Activated T-cell treated with anti-CD3 and anti-CD28 coated beads, Interleukin-2, amount 50 U/mL, for 72 hours (primary cell): ENCODE data around the gene ZDHHC11B. TPM values are rescaled to one million over a fixed set of nuclear protein-coding genes. Genes with fewer than 3 reads are reported as not detected.
"Not testable (repeated sequence)": the region's sequence is repeated elsewhere in the genome, so short reads cannot be mapped to it uniquely, and the experiment has no call there.

ENCODE experiments used
- ATAC-seq, 2 donors: fragments of 150-1000 bp; cut with Tn5 transposase; replicated peaks in 1 of 2; 2 replicates each; pipeline ENCODE4 v1.10.0; 2021; ENCODE audit warnings: moderate library complexity in 2 of 2, mild to moderate bottlenecking in 1 of 2
- DNase-seq, 2 donors: peaks; one replicate each; pipeline ENCODE4 v3.0.0; 2021 to 2022; ENCODE audit warnings: mixed read lengths in 1 of 2
- H3K27ac Mint-ChIP-seq: one replicate; pipeline ENCODE4 v1.8.0; 2022; ENCODE audit warnings: mild to moderate bottlenecking, moderate library complexity, mixed read lengths
- H3K27me3 Mint-ChIP-seq: one replicate; pipeline ENCODE4 v1.8.0; 2022; ENCODE audit warnings: low read depth, mixed read lengths
- H3K36me3 Mint-ChIP-seq, 2 donors: one replicate each; pipeline ENCODE4 v1.8.0; 2022; ENCODE audit warnings: mixed read lengths in 2 of 2, mild to moderate bottlenecking in 1 of 2; ENCODE audit not compliant: insufficient read depth in 2 of 2
- H3K4me1 Mint-ChIP-seq: one replicate; pipeline ENCODE4 v1.8.0; 2022; ENCODE audit warnings: low read depth, mixed read lengths
- H3K4me3 Mint-ChIP-seq, 2 donors: one replicate each; pipeline ENCODE4 v1.8.0; 2022; ENCODE audit warnings: mild to moderate bottlenecking in 2 of 2, mixed read lengths in 2 of 2, moderate library complexity in 2 of 2
- H3K9me3 Mint-ChIP-seq, 2 donors: one replicate each; pipeline ENCODE4 v1.8.0; 2022; ENCODE audit warnings: mixed read lengths in 2 of 2
- total RNA-seq, 2 donors: library from RNA; stranded (reverse); gene quantifications; one replicate each; pipeline ENCODE4 v1.2.3, GENCODE V29; 2022

Gene ZDHHC11B, protein sequence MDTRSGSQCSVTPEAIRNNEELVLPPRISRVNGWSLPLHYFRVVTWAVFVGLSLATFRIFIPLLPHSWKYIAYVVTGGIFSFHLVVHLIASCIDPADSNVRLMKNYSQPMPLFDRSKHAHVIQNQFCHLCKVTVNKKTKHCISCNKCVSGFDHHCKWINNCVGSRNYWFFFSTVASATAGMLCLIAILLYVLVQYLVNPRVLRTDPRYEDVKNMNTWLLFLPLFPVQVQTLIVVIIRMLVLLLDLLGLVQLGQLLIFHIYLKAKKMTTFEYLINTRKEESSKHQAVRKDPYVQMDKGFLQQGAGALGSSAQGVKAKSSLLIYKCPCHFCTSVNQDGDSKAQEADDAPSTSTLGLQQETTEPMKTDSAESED
- under 1 TPM in 1 of 2 donors, not detected in 1; 0.24 TPM for total RNA-seq

GRCh38 chr5:784428-785177 is at the start of gene ZDHHC11B:
Gene ZDHHC11B, minus strand, starts transcription at chr5:784729. Its CDS starts 17,810 bp downstream, at chr5:766919.
- H3K4me1 Mint-ChIP-seq, H3K27ac Mint-ChIP-seq, H3K9me3 Mint-ChIP-seq, H3K36me3 Mint-ChIP-seq: not testable (repeated sequence)
- peak within 1 kb of the TSS; percentile 77 to 80 for H3K4me3 Mint-ChIP-seq
- peaks cover 15% of the 10 kb centered on the region for H3K27me3 Mint-ChIP-seq
- ATAC-seq = peak; percentile 82 to 86
- peak; percentile 85 for DNase-seq

DNA sequence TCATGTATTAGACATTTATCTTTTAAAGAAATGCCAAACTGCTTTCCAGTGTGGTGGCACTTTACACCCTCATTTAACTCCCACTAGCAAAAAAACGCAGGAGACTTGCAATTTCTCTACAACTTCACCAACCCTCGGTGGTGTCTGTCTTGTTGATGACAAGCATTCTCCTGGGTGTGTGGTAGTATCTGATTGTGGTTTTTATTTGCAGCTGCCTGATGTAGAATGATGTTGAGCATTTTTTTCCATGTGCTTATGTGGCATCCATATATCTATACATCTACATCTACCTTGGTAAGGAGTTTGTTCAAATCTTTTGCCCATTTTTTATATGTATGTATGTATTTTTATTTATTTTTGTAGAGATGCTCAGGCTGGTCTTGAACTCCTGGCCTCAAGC is 49.5 kb upstream of the ZDHHC11B start:
- not testable (repeated sequence) for ATAC-seq

GRCh38 chr5:828194-828593 is 43.7 kb upstream of the ZDHHC11B start:
- not testable (repeated sequence) for H3K36me3 Mint-ChIP-seq, ATAC-seq, H3K9me3 Mint-ChIP-seq, H3K27ac Mint-ChIP-seq, H3K4me1 Mint-ChIP-seq, H3K4me3 Mint-ChIP-seq, H3K27me3 Mint-ChIP-seq, DNase-seq

More for the DNA sequence above, 49.5 kb upstream of the ZDHHC11B start:
- DNase-seq, H3K4me1 Mint-ChIP-seq, H3K9me3 Mint-ChIP-seq, H3K4me3 Mint-ChIP-seq, H3K27me3 Mint-ChIP-seq, H3K27ac Mint-ChIP-seq, H3K36me3 Mint-ChIP-seq: not testable (repeated sequence)

DNA sequence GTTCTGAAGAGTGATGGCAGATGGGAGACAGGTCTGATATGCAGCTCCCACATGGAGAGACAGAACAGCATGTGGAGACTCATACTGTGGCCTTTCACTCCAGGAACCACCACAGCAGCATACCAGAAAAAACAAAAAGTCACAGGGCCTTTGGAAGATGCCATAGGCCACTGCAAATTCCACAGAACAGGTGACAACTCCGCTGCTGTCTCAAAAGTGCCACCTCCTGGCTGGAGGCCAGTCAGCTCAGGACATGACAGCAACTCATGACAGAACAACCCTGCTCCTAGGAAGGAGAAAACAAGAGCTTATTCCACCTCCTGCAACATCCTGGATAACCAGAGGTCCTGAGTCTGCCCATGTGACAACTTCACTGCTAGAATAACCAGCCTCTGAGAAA is 41.0 kb upstream of the ZDHHC11B start:
- H3K36me3 Mint-ChIP-seq, H3K27me3 Mint-ChIP-seq, H3K27ac Mint-ChIP-seq, H3K4me1 Mint-ChIP-seq, H3K9me3 Mint-ChIP-seq, H3K4me3 Mint-ChIP-seq, ATAC-seq, DNase-seq: not testable (repeated sequence)

GRCh38 chr5:821504-821903 is 37.0 kb upstream of the ZDHHC11B start:
- DNase-seq (no peak), ATAC-seq (no peak)
- Mint-ChIP-seq H3K36me3 (peaks cover 0 to 2% of the 10 kb centered on the region in 2 donors), H3K4me3 (no peak overlapping the region), H3K27me3 (no peaks in the 10 kb centered on the region), H3K27ac (no peak overlapping the region), H3K9me3 (no peaks in the 10 kb centered on the region), H3K4me1 (no peaks in the 10 kb centered on the region)

- Mint-ChIP-seq H3K4me3 (no peak overlapping the region), H3K9me3 (peaks cover 0 to 2% of the 10 kb centered on the region in 2 donors), H3K36me3 (peaks cover 2 to 3% of the 10 kb centered on the region in 2 donors)
These were observed 35.7 kb upstream of the ZDHHC11B start for GRCh38 chr5:820245-820644.

GRCh38 chr5:819078-819477 is 34.5 kb upstream of the ZDHHC11B start:
- no peak for DNase-seq
- no peaks in the 10 kb centered on the region for H3K27me3 Mint-ChIP-seq
- no peak overlapping the region for H3K4me3 Mint-ChIP-seq
- H3K27ac Mint-ChIP-seq = no peak overlapping the region
- H3K9me3 Mint-ChIP-seq = peaks cover 0 to 2% of the 10 kb centered on the region in 2 donors
- ATAC-seq = no peak
- peaks cover 3 to 4% of the 10 kb centered on the region in 2 donors for H3K36me3 Mint-ChIP-seq
- no peaks in the 10 kb centered on the region for H3K4me1 Mint-ChIP-seq

More at GRCh38 chr5:820245-820644, 35.7 kb upstream of the ZDHHC11B start:
- DNase-seq (no peak), ATAC-seq (no peak)
- Mint-ChIP-seq H3K27me3 (no peaks in the 10 kb centered on the region), H3K4me1 (no peaks in the 10 kb centered on the region), H3K27ac (no peak overlapping the region)

DNA sequence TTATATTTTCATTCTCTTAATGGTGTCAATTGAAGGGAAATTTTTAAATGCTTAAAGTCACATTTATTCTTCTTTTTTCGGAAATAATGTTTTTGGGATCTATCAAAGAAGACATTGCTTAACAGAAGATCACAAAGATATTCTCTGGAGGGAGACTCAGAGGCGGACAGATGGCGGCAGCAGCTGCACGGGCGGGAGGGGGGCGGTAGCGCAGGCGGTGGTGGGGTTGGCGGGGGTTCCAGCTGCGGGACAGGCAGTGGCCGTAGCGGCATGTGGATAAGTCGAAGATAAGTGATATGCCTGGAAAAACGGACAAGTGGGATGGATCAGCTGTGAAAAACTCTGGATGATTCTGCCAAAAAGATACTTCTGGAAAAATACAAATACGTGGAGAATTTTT is 31.6 kb upstream of the ZDHHC11B start:
- Mint-ChIP-seq H3K4me1 (no peaks in the 10 kb centered on the region), H3K36me3 (peaks cover 2 to 3% of the 10 kb centered on the region in 2 donors)
- no peak for DNase-seq

DNA sequence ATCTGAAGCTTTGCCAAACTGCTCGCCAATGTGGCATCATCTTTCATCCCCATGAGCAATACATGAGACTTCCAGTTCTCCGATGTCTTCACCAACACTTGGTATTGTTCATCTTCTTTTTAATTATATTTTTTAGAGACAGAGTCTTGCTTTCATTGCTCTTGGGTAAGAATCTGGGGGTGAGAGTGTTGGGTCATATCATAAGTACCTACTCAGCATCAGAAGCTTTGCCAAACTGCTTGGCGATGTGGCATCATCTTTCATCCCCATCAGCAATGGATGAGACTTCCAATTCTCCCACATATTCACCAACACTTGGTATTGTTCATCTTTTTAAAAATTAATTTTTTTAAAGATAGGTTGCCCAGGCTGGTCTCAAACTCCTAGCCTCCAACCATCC is 30.9 kb upstream of the ZDHHC11B start:
- ATAC-seq (no peak), DNase-seq (no peak)
- Mint-ChIP-seq H3K27me3 (no peaks in the 10 kb centered on the region), H3K4me1 (no peaks in the 10 kb centered on the region), H3K27ac (no peak overlapping the region), H3K4me3 (no peak overlapping the region), H3K9me3 (peaks cover 0 to 2% of the 10 kb centered on the region in 2 donors), H3K36me3 (peaks cover 2 to 3% of the 10 kb centered on the region in 2 donors)

More for the DNA sequence above, 31.6 kb upstream of the ZDHHC11B start:
- H3K27ac Mint-ChIP-seq = no peak overlapping the region
- ATAC-seq = no peak
- H3K9me3 Mint-ChIP-seq = peaks cover 0 to 2% of the 10 kb centered on the region in 2 donors
- no peak overlapping the region for H3K4me3 Mint-ChIP-seq
- no peaks in the 10 kb centered on the region for H3K27me3 Mint-ChIP-seq

DNA sequence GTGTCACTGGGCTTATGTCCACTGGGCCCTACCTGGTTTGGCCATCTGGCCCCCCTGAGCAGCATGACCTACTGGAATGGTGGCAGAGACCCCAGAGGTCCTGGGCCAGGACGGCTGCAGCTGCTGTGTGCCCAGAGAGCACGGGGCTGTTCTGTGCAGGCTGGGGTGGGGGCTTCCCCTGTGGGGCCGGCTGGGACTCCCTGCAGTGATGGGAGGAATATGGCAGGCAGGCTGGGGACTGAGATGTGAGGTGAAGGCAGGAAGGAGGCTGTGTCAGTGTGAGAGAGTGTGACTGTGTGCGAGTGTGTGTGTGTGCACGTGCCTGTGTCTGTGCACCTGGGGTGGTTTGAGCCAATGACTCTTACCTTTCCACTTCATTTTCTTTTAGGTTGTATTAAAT is 29.0 kb upstream of the ZDHHC11B start:
- not testable (repeated sequence) for H3K4me1 Mint-ChIP-seq, H3K27ac Mint-ChIP-seq, H3K27me3 Mint-ChIP-seq, DNase-seq, H3K9me3 Mint-ChIP-seq, H3K4me3 Mint-ChIP-seq, ATAC-seq, H3K36me3 Mint-ChIP-seq

DNA sequence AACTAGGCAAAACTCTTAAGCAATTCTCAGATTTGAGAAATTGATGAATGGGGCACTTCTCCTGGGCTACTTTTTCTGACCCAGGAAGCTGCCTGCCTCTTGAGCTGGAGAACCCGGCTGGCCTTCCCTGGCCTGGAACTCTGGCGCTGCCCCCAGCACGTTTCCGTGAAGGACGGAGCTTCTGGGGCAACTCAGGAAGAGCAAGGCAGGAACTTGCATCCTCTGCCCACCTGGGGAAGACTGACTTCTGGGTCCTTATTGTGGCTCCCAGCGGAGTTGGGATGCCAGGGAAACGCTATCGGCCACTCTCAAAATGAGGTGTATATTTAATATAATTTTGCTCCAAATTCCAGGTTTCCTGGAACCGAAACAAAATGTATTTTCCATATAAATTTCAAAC is 26.9 kb upstream of the ZDHHC11B start:
- not testable (repeated sequence) for ATAC-seq, H3K27me3 Mint-ChIP-seq, H3K9me3 Mint-ChIP-seq, H3K36me3 Mint-ChIP-seq, H3K27ac Mint-ChIP-seq, H3K4me1 Mint-ChIP-seq, H3K4me3 Mint-ChIP-seq, DNase-seq

DNA sequence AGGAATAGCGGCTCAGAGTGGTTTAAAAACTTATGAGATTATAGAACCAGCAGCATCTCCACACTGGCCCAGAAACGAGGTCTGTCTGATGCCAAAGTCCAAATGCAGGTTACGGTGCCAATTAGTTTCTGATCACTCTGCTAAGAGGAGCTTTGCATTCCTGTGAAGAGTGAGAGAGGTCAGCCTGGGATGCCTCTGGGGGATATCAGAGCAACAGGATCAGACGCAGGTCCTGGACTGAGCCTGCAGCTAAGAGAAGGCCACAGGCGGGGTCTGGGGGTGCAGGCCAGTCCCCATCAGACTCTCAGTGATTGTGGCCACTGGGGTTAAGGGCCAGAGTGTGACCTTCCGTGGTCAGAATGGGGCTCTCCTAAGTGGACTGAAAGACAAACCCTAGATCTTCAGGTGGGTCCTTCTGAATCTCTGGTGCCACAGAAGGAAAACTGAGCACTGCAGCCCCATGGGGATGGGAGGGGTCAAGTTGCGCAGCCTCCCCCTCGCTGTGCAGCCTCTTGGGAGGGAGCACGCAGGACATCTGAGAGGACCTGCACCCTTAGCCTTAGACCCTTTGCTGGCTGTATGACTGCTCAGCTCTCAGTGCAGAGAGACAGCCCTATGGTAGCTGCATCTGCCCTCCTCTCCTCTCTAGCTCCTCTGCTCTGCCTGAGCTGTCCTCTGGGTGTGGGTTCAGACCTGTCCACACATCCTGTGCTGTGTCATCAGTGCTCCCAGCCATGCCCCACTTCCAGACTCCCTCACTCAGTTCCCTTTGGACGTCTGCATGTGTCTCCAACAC is 23.4 kb upstream of the ZDHHC11B start:
- not testable (repeated sequence) for H3K36me3 Mint-ChIP-seq, ATAC-seq, H3K4me1 Mint-ChIP-seq, H3K4me3 Mint-ChIP-seq, H3K27ac Mint-ChIP-seq, H3K9me3 Mint-ChIP-seq, DNase-seq, H3K27me3 Mint-ChIP-seq

DNA sequence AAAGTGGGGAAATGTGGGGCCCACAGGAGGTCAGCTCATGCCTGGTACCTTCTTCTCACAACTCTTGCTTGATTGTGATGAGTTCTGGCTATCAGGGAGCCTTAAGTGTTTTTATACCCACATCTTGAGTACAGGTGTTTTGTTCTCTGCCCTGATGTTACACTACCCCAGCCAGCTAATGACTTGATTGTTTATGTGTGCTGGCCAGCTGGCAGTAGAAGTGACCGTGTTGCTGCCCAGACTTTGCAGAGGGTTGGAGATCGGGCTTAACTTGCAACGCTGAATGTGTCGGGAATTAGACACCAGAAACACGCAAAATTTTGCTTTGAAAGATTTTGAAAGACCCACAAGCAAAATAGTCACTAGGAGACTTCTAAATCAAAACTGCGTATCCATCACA is 16.9 kb upstream of the ZDHHC11B start:
- no peak for ATAC-seq

More for the DNA sequence above, 16.9 kb upstream of the ZDHHC11B start:
- H3K36me3 Mint-ChIP-seq = peaks cover 6 to 10% of the 10 kb centered on the region in 2 donors
- H3K27ac Mint-ChIP-seq = no peak overlapping the region
- no peak overlapping the region for H3K4me3 Mint-ChIP-seq
- H3K4me1 Mint-ChIP-seq = no peaks in the 10 kb centered on the region
- H3K27me3 Mint-ChIP-seq = peaks cover 13% of the 10 kb centered on the region
- DNase-seq = no peak
- H3K9me3 Mint-ChIP-seq = peaks cover 7% of the 10 kb centered on the region in 2 donors
